Uterus (tissue), 4 donors: ENCODE measurements around the gene TMX4. TPM values are rescaled to one million over a fixed set of nuclear protein-coding genes. Genes with fewer than 3 reads are reported as not detected.

ENCODE experiments used
- DNase-seq, 2 donors: peaks; one replicate each; pipeline ENCODE4 v3.0.0-alpha.2; 2019 to 2020
- H3K27ac ChIP-seq, 2 donors: fragments of 200-600 bp; sonication (generic); 1 replicate in 1 of 2; 2 replicates in 1 of 2; pipeline ENCODE4 v1.5.1; 2016 to 2018
- H3K27me3 ChIP-seq, 2 donors: fragments of 200-600 bp; sonication (generic); one replicate each; pipeline ENCODE4 v1.5.1; 2018 to 2019; ENCODE audit warnings: control low read depth in 1 of 2
- H3K36me3 ChIP-seq, 2 donors: fragments of 200-600 bp; sonication (generic); one replicate each; pipeline ENCODE4 v1.5.1; 2019; ENCODE audit warnings: control low read depth in 1 of 2
- H3K4me1 ChIP-seq, 2 donors: fragments of 200-600 bp; sonication (generic); one replicate each; pipeline ENCODE4 v1.5.1; 2018 to 2019; ENCODE audit warnings: control low read depth in 1 of 2
- H3K4me3 ChIP-seq, 2 donors: fragments of 200-600 bp; sonication (generic); 1 replicate in 1 of 2; 2 replicates in 1 of 2; pipeline ENCODE4 v1.5.1; 2018 to 2019; ENCODE audit warnings: mild to moderate bottlenecking in 1 of 2
- H3K9me3 ChIP-seq, 2 donors: fragments of 200-600 bp; sonication (generic); one replicate each; pipeline ENCODE4 v1.5.1; 2019; ENCODE audit warnings: control low read depth in 1 of 2
- POLR2A ChIP-seq, 2 donors: fragments of 450-650 bp; IDR thresholded peaks; one replicate each; pipeline ENCODE4 v1.6.1; 2016; ENCODE audit warnings: antibody characterized with exemption in 2 of 2, mild to moderate bottlenecking in 1 of 2, moderate library complexity in 1 of 2
- intact Hi-C: fragments of 100-400 bp; cut with DNase I; formaldehyde crosslinking; loops from one replicate; pipeline ENCODE4 v1.15.1; 2023; ENCODE audit warnings: low total_unique reads
- total RNA-seq, 4 donors: library from RNA; depleted of rRNA in 3 of 4; stranded (reverse); fragments of >200 nt in 3 of 4; gene quantifications; one replicate each; pipeline versions ENCODE4 v1.1.0 to v1.2.4, GENCODE V29; 2014 to 2023
- TF ChIP-seq, protein P1 (sequence below), 4 experiments: fragments of 200-600 bp in 2 of 4; fragments of 450-650 bp in 2 of 4; sonication (generic) in 2 of 4; IDR thresholded peaks; one replicate each; pipeline ENCODE4 v1.5.1; 2016 to 2019; ENCODE audit warnings: antibody characterized with exemption in 4 of 4, mild to moderate bottlenecking in 2 of 4, moderate library complexity in 1 of 4
- donor health status: DM: yes; HTN: yes; CAD: no.

TMX4 gene
- total RNA-seq, 4 donors from 2014 or later = 36.1 to 104 (median 64.9) TPM

DNA sequence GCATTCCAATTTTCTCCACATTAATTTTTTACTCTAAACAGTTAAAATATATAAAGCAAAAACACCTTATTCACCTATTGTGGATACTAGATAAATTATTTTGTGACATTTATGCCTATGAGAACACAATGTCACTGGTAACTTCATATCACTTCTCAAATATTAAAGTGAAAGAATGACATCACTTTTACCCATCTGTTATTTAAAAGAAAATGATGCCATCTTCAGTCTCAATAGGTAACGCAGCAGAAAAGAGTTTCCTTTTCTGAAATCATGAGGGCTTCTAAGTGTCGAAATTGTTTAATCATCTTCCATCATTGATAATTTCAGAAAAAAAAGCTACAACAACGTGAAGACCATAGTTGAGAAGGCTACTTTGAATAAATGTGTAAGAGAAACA is 82.2 kb downstream of the TMX4 start:
- Histone ChIP-seq H3K36me3 (no peaks in the 10 kb centered on the region), H3K4me3 (no peak overlapping the region), H3K27ac (no peak overlapping the region), H3K4me1 (no peaks in the 10 kb centered on the region), H3K27me3 (no peaks in the 10 kb centered on the region), H3K9me3 (no peaks in the 10 kb centered on the region)
- TF ChIP-seq, protein P1, sequence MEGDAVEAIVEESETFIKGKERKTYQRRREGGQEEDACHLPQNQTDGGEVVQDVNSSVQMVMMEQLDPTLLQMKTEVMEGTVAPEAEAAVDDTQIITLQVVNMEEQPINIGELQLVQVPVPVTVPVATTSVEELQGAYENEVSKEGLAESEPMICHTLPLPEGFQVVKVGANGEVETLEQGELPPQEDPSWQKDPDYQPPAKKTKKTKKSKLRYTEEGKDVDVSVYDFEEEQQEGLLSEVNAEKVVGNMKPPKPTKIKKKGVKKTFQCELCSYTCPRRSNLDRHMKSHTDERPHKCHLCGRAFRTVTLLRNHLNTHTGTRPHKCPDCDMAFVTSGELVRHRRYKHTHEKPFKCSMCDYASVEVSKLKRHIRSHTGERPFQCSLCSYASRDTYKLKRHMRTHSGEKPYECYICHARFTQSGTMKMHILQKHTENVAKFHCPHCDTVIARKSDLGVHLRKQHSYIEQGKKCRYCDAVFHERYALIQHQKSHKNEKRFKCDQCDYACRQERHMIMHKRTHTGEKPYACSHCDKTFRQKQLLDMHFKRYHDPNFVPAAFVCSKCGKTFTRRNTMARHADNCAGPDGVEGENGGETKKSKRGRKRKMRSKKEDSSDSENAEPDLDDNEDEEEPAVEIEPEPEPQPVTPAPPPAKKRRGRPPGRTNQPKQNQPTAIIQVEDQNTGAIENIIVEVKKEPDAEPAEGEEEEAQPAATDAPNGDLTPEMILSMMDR (IDR thresholded peaks at IDR 0.05) = no peak
- no peak for TF ChIP-seq POLR2A (IDR thresholded peaks at IDR 0.05)
- no peak for DNase-seq
- intact Hi-C loops = no loop called here

DNA sequence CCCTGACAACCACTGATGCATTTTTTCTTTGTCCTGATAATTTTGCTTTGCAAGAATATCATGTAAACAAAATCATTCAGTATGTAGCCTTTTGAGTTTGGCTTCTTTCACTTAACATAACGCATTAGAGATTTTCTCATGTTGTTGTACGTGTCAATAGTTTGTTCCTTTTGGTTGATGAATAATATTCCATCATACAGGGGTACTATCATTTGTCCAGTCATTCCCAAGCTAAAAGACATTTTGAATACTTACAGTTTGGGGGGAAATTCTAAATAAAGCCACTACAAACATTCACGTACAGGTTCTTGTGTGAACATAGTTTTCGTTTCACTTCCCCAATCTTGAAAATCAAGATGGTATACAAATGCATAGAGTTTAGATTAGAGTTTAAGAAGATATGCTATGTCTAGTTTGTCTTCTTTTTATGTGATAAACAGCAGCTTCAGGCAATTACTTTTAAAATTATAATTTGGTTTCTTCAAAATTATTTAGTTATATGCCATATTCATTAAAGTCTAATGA is 84.5 kb downstream of the TMX4 start:
- no peaks in the 10 kb centered on the region for H3K4me1 ChIP-seq
- no peak overlapping the region for H3K27ac ChIP-seq
- no peaks in the 10 kb centered on the region for H3K27me3 ChIP-seq
- intact Hi-C loops = no loop called here
- H3K36me3 ChIP-seq = no peaks in the 10 kb centered on the region
- TF ChIP-seq, protein P1 (IDR thresholded peaks at IDR 0.05) = no peak
- no peak for TF ChIP-seq POLR2A (IDR thresholded peaks at IDR 0.05)
- no peak for DNase-seq
- no peak overlapping the region for H3K4me3 ChIP-seq
- H3K9me3 ChIP-seq = no peaks in the 10 kb centered on the region

DNA sequence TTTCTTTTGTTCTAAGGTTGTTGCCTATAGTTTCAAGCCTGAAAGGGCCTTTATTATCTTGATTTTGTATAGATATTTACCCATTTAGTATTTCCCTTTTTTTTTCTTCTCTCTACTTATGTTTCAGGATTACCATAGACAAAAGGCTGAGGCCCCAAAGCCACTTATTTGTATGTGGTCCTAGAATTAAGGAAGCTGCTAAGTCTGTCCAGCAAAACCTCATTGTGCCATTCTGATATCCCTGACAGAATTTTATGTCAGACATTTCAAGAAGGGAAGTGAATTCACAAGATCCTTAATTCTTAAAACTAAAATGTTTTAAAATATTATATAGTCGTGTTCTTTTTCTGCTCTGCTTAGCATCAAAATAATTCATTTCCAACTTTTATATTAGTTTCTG is 86.2 kb downstream of the TMX4 start:
- Histone ChIP-seq H3K4me1 (no peaks in the 10 kb centered on the region), H3K36me3 (no peaks in the 10 kb centered on the region), H3K9me3 (no peaks in the 10 kb centered on the region), H3K27ac (no peak overlapping the region), H3K4me3 (no peak overlapping the region), H3K27me3 (no peaks in the 10 kb centered on the region)
- intact Hi-C loops = no loop called here
- no peak for DNase-seq
- TF ChIP-seq, protein P1 (IDR thresholded peaks at IDR 0.05) = no peak
- no peak for TF ChIP-seq POLR2A (IDR thresholded peaks at IDR 0.05)

DNA sequence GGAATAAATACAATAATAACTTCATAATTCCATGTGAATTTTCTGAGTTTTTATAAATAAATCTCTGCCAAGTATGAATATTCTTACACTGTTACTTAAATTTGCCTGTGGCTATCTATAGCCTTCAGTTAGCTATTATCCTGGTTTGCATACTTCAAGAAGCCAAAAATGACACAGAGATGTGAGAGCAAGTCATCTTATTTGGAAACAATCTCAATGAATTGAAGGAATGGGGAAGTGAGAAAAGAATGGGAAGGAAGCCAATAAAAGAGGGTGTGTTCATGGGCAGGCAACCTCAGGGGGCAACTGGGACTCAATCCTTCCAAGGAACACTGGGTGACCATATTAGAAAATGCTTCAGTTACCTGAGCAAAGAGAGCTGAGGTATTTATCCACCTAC is 89.2 kb downstream of the TMX4 start:
- Histone ChIP-seq H3K27ac (no peak overlapping the region), H3K4me1 (no peaks in the 10 kb centered on the region), H3K36me3 (no peaks in the 10 kb centered on the region), H3K27me3 (no peaks in the 10 kb centered on the region), H3K9me3 (no peaks in the 10 kb centered on the region), H3K4me3 (no peak overlapping the region)
- TF ChIP-seq POLR2A (IDR thresholded peaks at IDR 0.05) = no peak
- DNase-seq = no peak
- intact Hi-C loops = no loop called here

Other genes starting within 250 kb of the TMX4 start
- gene HAO1, start 79.3 kb downstream of the TMX4 start, total RNA-seq = not detected
- 100 to 1,000 TPM in 1 of 4 donors, 10 to 100 TPM in 3; 13.5 to 110 (median 30.4) TPM for gene PLCB1, start 112.5 kb upstream of the TMX4 start, total RNA-seq